Tibial nerve (tissue), 4 donors: ENCODE results near the gene KDM5A. TPM values are rescaled to one million over a fixed set of nuclear protein-coding genes. Genes with fewer than 3 reads are reported as not detected.

ENCODE experiments used
- DNase-seq, 2 donors: peaks; one replicate each; pipeline ENCODE4 v3.0.0-alpha.2; 2019; ENCODE audit warnings: low spot score in 2 of 2
- H3K27ac ChIP-seq, 4 donors: fragments of 200-600 bp; sonication (generic) in 3 of 4; one replicate each; pipeline ENCODE4 v1.5.1; 2017 to 2019; ENCODE audit warnings: mild to moderate bottlenecking in 1 of 4
- H3K27me3 ChIP-seq, 2 donors: fragments of 200-600 bp; sonication (generic) in 1 of 2; one replicate each; pipeline versions ENCODE4 v1.5.1 to v1.6.0; 2017 to 2019
- H3K36me3 ChIP-seq, 3 donors: fragments of 200-600 bp; sonication (generic); one replicate each; pipeline ENCODE4 v1.5.1; 2018 to 2019
- H3K4me1 ChIP-seq, 4 donors: fragments of 200-600 bp; sonication (generic) in 3 of 4; one replicate each; pipeline ENCODE4 v1.5.1; 2017 to 2019
- H3K4me3 ChIP-seq, 4 donors: fragments of 200-600 bp; sonication (generic) in 3 of 4; one replicate each; pipeline ENCODE4 v1.5.1; 2017 to 2019; ENCODE audit warnings: mild to moderate bottlenecking in 1 of 4, moderate library complexity in 1 of 4
- H3K9me3 ChIP-seq, 4 donors: fragments of 200-600 bp; sonication (generic) in 3 of 4; one replicate each; pipeline ENCODE4 v1.5.1; 2017 to 2019
- EP300 ChIP-seq, 2 donors: sonication (generic); formaldehyde crosslinking; IDR thresholded peaks; one replicate each; pipeline ENCODE4 v1.6.1; 2017; ENCODE audit warnings: antibody characterized with exemption in 2 of 2, mild to moderate bottlenecking in 1 of 2
- POLR2A ChIP-seq, 2 donors: fragments of 450-650 bp; IDR thresholded peaks; one replicate each; pipeline ENCODE4 v1.6.1; 2017; ENCODE audit warnings: antibody characterized with exemption in 2 of 2, mild to moderate bottlenecking in 2 of 2, moderate library complexity in 2 of 2
- WGBS, 2 donors: methylation state at CpG; one replicate each; pipeline ENCODE4 v1.1.5; 2018; 5-methylcytosine and 5-hydroxymethylcytosine counted together
- total RNA-seq, 4 donors: library from RNA; depleted of rRNA; stranded (reverse); fragments of >200 nt; gene quantifications; one replicate each; pipeline ENCODE4 v1.1.0, GENCODE V29; 2016
- TF ChIP-seq, protein P1 (sequence below), 5 experiments: fragments of 200-600 bp in 3 of 5; fragments of 450-650 bp in 2 of 5; sonication (generic) in 3 of 5; IDR thresholded peaks; one replicate each; pipeline ENCODE4 v1.5.1; 2016 to 2019; ENCODE audit warnings: antibody characterized with exemption in 5 of 5, mild to moderate bottlenecking in 3 of 5, moderate library complexity in 2 of 5

KDM5A gene
- total RNA-seq, 4 donors from 2014 or later: 31.5 to 154 (median 68.4) TPM

DNA sequence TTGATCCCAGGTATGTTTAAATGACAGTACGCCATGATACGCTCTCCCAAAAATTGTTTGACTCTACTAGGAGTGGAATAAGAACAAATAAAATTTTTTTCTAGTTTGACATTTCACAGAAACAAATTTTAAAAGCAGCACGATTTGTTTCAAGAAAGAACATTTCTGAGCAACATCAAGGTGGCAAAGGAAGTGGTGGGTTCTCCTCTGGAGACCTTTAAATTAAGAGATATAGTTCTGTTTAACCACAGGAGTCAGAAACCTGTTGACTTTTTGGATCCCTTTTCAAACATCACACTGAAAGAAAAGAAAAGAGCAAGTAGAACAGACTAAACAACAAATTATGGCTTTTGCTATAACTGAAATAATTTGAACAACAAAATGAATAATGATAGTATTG is 124.0 kb downstream of the KDM5A start:
- no peak for DNase-seq
- Histone ChIP-seq H3K27ac (no peak overlapping the region), H3K4me3 (no peak overlapping the region), H3K27me3 (peaks cover 0 to 9% of the 10 kb centered on the region in 2 donors), H3K36me3 (no peaks in the 10 kb centered on the region), H3K9me3 (no peaks in the 10 kb centered on the region), H3K4me1 (peaks cover 0 to 22% (median 0%) of the 10 kb centered on the region in 4 donors)
- WGBS, 2 donors: 46 to 49% methylated on average over 3 of the region's 3 CpGs
- TF ChIP-seq EP300 (IDR thresholded peaks at IDR 0.05) (no peak), POLR2A (IDR thresholded peaks at IDR 0.05) (no peak)
- TF ChIP-seq, protein P1, sequence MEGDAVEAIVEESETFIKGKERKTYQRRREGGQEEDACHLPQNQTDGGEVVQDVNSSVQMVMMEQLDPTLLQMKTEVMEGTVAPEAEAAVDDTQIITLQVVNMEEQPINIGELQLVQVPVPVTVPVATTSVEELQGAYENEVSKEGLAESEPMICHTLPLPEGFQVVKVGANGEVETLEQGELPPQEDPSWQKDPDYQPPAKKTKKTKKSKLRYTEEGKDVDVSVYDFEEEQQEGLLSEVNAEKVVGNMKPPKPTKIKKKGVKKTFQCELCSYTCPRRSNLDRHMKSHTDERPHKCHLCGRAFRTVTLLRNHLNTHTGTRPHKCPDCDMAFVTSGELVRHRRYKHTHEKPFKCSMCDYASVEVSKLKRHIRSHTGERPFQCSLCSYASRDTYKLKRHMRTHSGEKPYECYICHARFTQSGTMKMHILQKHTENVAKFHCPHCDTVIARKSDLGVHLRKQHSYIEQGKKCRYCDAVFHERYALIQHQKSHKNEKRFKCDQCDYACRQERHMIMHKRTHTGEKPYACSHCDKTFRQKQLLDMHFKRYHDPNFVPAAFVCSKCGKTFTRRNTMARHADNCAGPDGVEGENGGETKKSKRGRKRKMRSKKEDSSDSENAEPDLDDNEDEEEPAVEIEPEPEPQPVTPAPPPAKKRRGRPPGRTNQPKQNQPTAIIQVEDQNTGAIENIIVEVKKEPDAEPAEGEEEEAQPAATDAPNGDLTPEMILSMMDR (IDR thresholded peaks at IDR 0.05): no peak

DNA sequence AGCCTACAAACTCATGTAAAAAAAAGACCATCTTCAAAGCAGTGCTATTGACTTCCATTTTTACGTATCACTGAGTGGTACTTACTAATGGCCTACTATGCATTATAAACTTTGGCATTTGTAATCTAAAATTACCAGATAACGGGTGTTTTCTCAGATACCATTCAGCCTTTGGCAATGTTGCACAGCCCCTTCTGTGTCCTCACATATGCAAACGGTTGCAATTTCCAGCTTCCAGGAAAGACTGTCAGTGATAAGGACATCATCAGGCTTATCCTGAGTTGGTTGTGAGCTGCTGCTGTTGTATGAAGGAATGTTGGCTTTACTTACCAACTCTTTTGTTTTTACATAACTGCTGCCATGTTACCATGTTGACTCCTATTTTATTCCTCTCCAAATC is 124.9 kb downstream of the KDM5A start:
- Histone ChIP-seq H3K27me3 (peaks cover 0 to 9% of the 10 kb centered on the region in 2 donors), H3K4me3 (no peak overlapping the region), H3K9me3 (no peaks in the 10 kb centered on the region), H3K27ac (no peak overlapping the region), H3K36me3 (no peaks in the 10 kb centered on the region), H3K4me1 (peaks cover 0 to 18% (median 0%) of the 10 kb centered on the region in 4 donors)
- no peak for DNase-seq
- TF ChIP-seq POLR2A (IDR thresholded peaks at IDR 0.05): no peak
- TF ChIP-seq EP300 (IDR thresholded peaks at IDR 0.05): no peak
- TF ChIP-seq, protein P1 (IDR thresholded peaks at IDR 0.05): no peak
- WGBS, 2 donors: 78 to 83% methylated on average over 3 of the region's 3 CpGs

DNA sequence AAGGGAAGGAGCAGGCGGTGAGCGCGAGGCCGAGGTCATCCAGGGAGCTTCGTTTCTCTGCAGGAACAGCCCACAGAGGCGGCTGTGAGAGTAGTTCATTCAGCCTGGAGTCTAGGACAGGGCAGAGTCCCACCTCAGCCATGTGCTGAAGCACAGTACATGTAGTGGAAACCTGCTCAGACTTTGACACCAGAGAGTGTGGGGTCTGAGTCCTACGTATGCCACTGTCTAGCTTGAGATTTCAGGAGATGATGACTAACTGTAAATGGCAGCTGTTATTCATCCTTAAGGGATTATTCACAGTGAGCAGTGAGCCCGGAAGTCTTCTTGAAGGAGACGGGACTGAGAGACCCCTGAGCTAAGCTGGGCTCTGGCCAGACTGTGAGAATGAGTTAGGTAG is 125.5 kb downstream of the KDM5A start:
- 73 to 77% methylated on average over 9 of the region's 9 CpGs for WGBS, 2 donors
- H3K27me3 ChIP-seq: peaks cover 0 to 9% of the 10 kb centered on the region in 2 donors

DNA sequence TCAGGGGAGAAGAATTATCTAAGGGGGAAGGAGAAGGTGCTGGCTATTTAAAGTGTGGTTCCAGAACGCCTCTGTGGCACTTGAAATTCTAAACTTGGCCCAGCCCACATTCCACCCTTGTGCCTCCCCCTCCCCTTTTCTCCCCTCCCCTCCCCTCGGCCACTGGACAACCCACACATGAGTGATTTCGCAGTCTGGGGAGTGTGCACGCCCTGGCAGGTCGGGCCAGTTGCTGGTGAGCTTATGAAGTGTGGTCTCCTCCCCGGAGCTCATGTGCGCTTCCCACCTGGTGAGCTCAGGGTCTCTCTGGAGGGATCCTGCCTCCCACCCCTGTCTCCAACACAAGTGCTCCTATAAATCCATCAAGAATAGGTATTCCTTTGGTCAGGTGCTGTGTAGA is 126.3 kb downstream of the KDM5A start, which contains the start of gene SLC6A13:
SLC6A13 (minus strand) TSS at position 20 of the 400 bp plus-strand sequence. CDS start 2,784 bp downstream, outside the sequence.
- TF ChIP-seq, protein P1 (IDR thresholded peaks at IDR 0.05): no peak
- TF ChIP-seq EP300 (IDR thresholded peaks at IDR 0.05) (no peak), POLR2A (IDR thresholded peaks at IDR 0.05) (no peak)
- Histone ChIP-seq H3K4me1 (peaks cover 0 to 7% (median 0%) of the 10 kb centered on the region in 4 donors), H3K27me3 (peaks cover 0 to 9% of the 10 kb centered on the region in 2 donors), H3K27ac (no peak within 1 kb of the TSS), H3K9me3 (no peaks in the 10 kb centered on the region), H3K4me3 (no peak within 1 kb of the TSS), H3K36me3 (no peaks in the 10 kb centered on the region)
- WGBS, 2 donors: 10 to 36% methylated on average over 6 to 7 of the region's 7 CpGs
- no peak for DNase-seq

More for the DNA sequence above, 125.5 kb downstream of the KDM5A start:
- no peak overlapping the region for H3K27ac ChIP-seq
- no peaks in the 10 kb centered on the region for H3K9me3 ChIP-seq
- TF ChIP-seq, protein P1 (IDR thresholded peaks at IDR 0.05): no peak
- TF ChIP-seq POLR2A (IDR thresholded peaks at IDR 0.05) (no peak), EP300 (IDR thresholded peaks at IDR 0.05) (no peak)
- H3K36me3 ChIP-seq: no peaks in the 10 kb centered on the region
- DNase-seq: no peak
- no peak overlapping the region for H3K4me3 ChIP-seq
- peaks cover 0 to 14% (median 0%) of the 10 kb centered on the region in 4 donors for H3K4me1 ChIP-seq

DNA sequence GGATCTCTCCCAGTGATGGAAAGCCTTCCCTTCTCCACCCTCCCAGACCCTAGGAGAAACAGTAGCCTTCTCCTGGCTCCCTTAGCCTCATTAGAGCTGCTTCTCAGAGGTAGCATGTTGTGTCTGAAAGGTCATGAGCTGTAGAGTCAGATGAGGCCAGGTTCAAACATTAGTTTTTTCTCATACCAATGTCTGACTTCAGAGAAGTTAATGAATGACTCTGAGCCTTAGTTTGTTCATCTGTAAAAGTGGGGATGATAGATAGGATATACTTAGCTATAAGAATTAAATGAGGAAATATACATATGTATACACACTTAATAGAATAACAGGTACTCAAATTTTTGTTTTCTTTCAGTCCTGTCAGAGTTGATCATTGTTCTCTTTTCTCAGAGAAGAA is 127.0 kb downstream of the KDM5A start:
- Histone ChIP-seq H3K4me3 (no peak overlapping the region), H3K4me1 (peaks cover 0 to 2% (median 0%) of the 10 kb centered on the region in 4 donors), H3K27me3 (peaks cover 0 to 10% of the 10 kb centered on the region in 2 donors), H3K9me3 (no peaks in the 10 kb centered on the region), H3K27ac (no peak overlapping the region), H3K36me3 (no peaks in the 10 kb centered on the region)
- TF ChIP-seq POLR2A (IDR thresholded peaks at IDR 0.05) (no peak), EP300 (IDR thresholded peaks at IDR 0.05) (no peak)
- TF ChIP-seq, protein P1 (IDR thresholded peaks at IDR 0.05): no peak
- DNase-seq: no peak
